ENCODE results near the gene B3GALNT2. TPM values are rescaled to one million over a fixed set of nuclear protein-coding genes. Genes with fewer than 3 reads are reported as not detected.

Gene B3GALNT2
- polyA plus RNA-seq, 1 donor from 2014 or later, result 3.5 TPM

DNA sequence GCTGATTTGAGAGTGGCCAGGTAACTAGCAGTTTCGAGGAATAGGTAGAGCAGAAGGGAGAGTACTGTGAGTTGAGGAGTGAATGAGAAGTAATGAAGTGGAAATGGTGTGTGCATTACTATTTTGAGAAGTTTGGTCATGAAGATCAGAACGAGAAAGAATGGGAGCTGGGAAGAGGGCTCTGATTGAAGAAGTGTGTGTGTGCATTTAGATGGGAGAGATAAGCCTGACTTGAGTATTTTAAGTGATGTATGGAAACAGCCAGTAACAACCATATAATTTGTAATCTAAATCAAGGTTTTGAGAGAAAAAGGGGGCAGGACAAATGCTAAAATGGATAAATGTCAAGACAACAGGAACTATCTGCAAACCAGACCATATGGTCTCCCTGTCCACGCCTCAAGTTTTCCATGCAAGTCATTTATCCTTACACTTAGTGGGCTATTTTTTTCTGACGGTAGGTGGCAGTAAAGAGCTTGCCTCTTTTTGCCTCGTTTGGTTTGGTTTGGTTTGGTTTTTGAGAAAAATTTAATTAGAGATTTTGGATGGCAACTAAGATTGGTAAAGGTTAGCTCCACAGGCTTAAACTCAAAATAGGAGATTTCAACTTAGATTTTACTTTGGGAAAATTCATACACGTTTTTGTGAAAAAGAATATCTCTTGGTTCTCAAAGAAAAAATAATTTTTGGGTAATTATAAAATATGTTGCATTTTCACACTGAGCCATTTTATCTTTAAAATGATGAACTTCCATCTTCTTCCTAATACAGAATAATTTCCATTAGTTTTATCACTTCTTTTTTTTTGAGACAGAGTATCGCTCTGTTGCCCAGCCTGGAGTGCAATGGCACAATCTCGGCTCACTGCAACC is 9.5 kb upstream of the B3GALNT2 start:
- H3K4me1 Mint-ChIP-seq, result peaks cover 0 to 5% (median 4%) of the 10 kb centered on the region in 3 donors
- no peaks in the 10 kb centered on the region for H3K9me3 Mint-ChIP-seq
- H3K4me3 Mint-ChIP-seq, result peak overlapping the region in 1 of 4 donors; percentile 21
- H3K27me3 Mint-ChIP-seq, result peaks cover 2% of the 10 kb centered on the region
- H3K36me3 Mint-ChIP-seq, result peaks cover 4% of the 10 kb centered on the region
- H3K27ac Mint-ChIP-seq, result no peak overlapping the region

- Mint-ChIP-seq H3K4me1 (peaks cover 0 to 5% (median 4%) of the 10 kb centered on the region in 3 donors), H3K4me3 (no peak overlapping the region), H3K27ac (no peak overlapping the region), H3K9me3 (no peaks in the 10 kb centered on the region), H3K27me3 (no peaks in the 10 kb centered on the region), H3K36me3 (peaks cover 4% of the 10 kb centered on the region)
Measured at GRCh38 chr1:235511470-235512240, 7.4 kb upstream of the B3GALNT2 start.

- Mint-ChIP-seq H3K36me3 (peaks cover 4% of the 10 kb centered on the region), H3K27ac (no peak overlapping the region), H3K4me1 (peaks cover 0 to 8% (median 5%) of the 10 kb centered on the region in 3 donors), H3K9me3 (no peaks in the 10 kb centered on the region), H3K27me3 (no peaks in the 10 kb centered on the region), H3K4me3 (no peak overlapping the region)
Measured at GRCh38 chr1:235510823-235511222, 6.6 kb upstream of the B3GALNT2 start.

- peaks cover 8 to 16% (median 12%) of the 10 kb centered on the region in 3 donors for H3K4me1 Mint-ChIP-seq
- no peak overlapping the region for H3K4me3 Mint-ChIP-seq
- peaks cover 4% of the 10 kb centered on the region for H3K36me3 Mint-ChIP-seq
- H3K27ac Mint-ChIP-seq, result no peak overlapping the region
- no peaks in the 10 kb centered on the region for H3K9me3 Mint-ChIP-seq
- no peaks in the 10 kb centered on the region for H3K27me3 Mint-ChIP-seq
Measured at GRCh38 chr1:235507623-235508022, 3.4 kb upstream of the B3GALNT2 start.

DNA sequence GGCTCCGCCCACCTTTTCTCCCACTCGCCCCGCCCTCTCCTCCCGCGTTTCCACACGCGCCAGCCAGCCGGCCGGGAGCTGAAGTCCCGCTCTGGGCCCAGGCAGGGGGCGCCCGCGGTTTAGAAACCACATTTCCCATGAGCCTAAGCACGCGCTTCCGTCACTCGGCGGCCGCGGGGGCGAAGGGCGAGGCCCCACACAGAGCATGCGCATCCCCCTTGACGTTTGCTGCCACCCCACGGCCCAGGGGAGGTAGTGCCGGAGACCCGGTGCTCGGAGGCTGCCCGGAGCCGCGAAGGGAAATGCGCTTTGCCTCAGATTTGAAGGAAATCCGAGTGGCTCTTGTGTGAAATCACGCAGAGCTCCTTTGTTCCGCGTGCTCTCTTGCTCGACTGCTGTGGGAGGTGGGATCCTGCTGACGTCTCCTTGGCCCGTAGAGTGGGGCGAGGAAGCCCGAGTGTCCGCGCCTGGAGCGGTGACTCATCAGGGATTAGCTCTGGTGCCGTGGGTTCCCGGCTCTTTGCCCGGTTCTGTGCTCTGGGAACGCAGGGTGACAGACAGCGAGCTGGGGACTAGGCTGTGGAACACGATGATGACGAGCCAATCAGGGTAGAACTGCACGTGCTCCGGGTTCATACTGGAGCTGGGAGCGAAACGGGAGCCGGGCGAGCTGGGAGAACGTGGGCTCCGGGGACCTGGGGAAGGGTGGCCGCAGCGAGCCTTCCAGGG is 406 bp upstream of the B3GALNT2 start:
- Mint-ChIP-seq H3K9me3 (no peaks in the 10 kb centered on the region), H3K4me1 (peaks cover 13 to 21% (median 18%) of the 10 kb centered on the region in 3 donors), H3K27me3 (no peaks in the 10 kb centered on the region), H3K36me3 (peaks cover 1% of the 10 kb centered on the region), H3K4me3 (peak overlapping the region; percentile 95 to 97 (median 97)), H3K27ac (peak overlapping the region; percentile 89 to 95 (median 91))

- Mint-ChIP-seq H3K9me3 (no peaks in the 10 kb centered on the region), H3K27me3 (no peaks in the 10 kb centered on the region), H3K27ac (peak overlapping the region; percentile 86 to 92 (median 91)), H3K4me3 (peak overlapping the region; percentile 89 to 97 (median 95)), H3K4me1 (peaks cover 13 to 21% (median 18%) of the 10 kb centered on the region in 3 donors), H3K36me3 (peaks cover 3% of the 10 kb centered on the region)
Measured at GRCh38 chr1:235503403-235504121, 690 bp downstream of the B3GALNT2 start.

DNA sequence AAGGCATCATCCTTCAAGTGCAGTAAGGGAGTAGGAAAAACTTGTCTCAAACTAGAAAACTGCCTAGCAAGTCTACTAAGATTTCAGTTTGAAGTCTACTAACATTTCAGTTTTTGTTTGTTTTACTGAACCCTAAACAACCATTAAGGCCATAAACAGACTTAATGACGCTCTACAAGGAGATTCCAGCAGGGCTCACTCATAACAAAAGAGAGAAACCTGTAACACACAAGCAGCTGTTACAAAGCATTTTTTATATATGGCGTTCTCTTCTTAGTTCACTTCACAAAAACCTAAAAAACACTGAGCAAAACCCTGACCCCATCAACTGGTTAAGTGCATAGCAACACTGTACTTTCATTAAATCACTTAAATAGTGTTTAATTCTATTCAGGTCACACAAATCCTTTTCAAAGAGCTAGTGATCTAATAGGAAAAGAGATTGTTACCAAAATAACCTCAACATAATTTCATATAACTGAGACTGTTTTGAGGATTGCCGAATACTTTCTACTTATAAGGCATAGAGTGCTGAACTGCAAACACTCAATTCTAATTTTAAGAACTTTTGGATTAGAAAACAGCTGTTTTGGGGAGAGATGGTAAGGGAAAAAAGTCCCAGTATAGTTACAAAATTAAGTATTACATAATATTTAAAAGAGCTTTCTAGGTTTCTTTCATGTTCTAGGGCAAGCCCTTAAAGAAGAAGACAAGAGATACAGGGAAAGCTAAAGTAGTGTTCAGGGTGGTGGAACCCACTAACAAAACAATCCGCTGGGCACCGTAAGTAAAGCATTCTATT is 1.4 kb downstream of the B3GALNT2 start:
- H3K27ac Mint-ChIP-seq, result peak overlapping the region; percentile 68 to 91 (median 86)
- H3K27me3 Mint-ChIP-seq, result no peaks in the 10 kb centered on the region
- H3K36me3 Mint-ChIP-seq, result peaks cover 3% of the 10 kb centered on the region
- peaks cover 13 to 21% (median 18%) of the 10 kb centered on the region in 3 donors for H3K4me1 Mint-ChIP-seq
- H3K9me3 Mint-ChIP-seq, result no peaks in the 10 kb centered on the region
- peak overlapping the region; percentile 89 to 97 (median 95) for H3K4me3 Mint-ChIP-seq

GRCh38 chr1:235500971-235501540 is 3.2 kb downstream of the B3GALNT2 start:
- peaks cover 13 to 21% (median 15%) of the 10 kb centered on the region in 3 donors for H3K4me1 Mint-ChIP-seq
- peak overlapping the region in 2 of 4 donors; percentile 34 to 69 for H3K4me3 Mint-ChIP-seq

GRCh38 chr1:235495551-235495950 is 8.7 kb downstream of the B3GALNT2 start:
- H3K27me3 Mint-ChIP-seq, result no peaks in the 10 kb centered on the region
- H3K9me3 Mint-ChIP-seq, result no peaks in the 10 kb centered on the region
- no peak overlapping the region for H3K27ac Mint-ChIP-seq
- H3K4me3 Mint-ChIP-seq, result no peak overlapping the region
- H3K36me3 Mint-ChIP-seq, result peaks cover 13% of the 10 kb centered on the region
- peaks cover 0 to 3% (median 1%) of the 10 kb centered on the region in 3 donors for H3K4me1 Mint-ChIP-seq

More at GRCh38 chr1:235500971-235501540, 3.2 kb downstream of the B3GALNT2 start:
- no peaks in the 10 kb centered on the region for H3K27me3 Mint-ChIP-seq
- H3K27ac Mint-ChIP-seq, result peak overlapping the region in 1 of 3 donors; percentile 71
- peaks cover 3% of the 10 kb centered on the region for H3K36me3 Mint-ChIP-seq
- H3K9me3 Mint-ChIP-seq, result no peaks in the 10 kb centered on the region

DNA sequence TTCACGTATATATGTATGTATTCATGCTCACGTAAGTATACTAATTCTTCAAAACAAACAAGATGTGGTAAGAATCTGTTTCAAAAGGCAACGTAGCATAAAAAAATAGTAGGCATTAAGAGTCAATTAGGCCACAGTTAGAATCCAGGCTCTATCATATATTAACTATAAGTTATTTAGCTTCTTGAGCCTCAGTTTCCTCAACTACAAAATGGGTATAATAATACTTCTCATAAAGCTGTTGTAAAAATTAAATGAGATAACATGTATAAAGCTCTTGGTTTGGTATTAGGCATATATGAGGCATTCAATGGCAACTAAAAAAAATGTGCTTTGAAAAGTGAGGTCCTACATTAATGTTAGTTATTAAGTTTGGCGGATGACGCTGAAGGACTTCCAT is 9.2 kb downstream of the B3GALNT2 start:
- peaks cover 13% of the 10 kb centered on the region for H3K36me3 Mint-ChIP-seq
- H3K27ac Mint-ChIP-seq, result no peak overlapping the region
- no peak overlapping the region for H3K4me3 Mint-ChIP-seq
- H3K27me3 Mint-ChIP-seq, result no peaks in the 10 kb centered on the region
- H3K9me3 Mint-ChIP-seq, result no peaks in the 10 kb centered on the region
- peaks cover 0 to 3% (median 1%) of the 10 kb centered on the region in 3 donors for H3K4me1 Mint-ChIP-seq

DNA sequence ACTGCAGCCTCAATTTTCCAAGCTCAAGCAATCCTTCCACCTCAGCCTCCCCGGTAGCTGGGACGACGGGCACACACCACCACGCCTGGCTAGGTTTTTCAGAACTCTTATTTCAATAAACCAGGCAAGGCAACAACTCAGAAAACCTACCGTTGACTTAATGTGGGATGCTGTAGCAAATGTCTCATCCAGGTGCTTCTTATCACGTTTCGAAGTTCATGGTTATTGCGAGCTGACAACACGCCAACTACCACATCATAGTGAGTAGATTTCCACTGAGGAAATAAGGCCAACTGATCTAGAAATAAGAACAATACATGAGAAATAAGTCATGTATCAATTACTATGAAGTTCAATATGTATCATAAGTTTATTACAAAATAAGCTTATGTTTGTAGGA is 9.7 kb downstream of the B3GALNT2 start:
- peaks cover 14% of the 10 kb centered on the region for H3K36me3 Mint-ChIP-seq
- no peak overlapping the region for H3K27ac Mint-ChIP-seq
- no peak overlapping the region for H3K4me3 Mint-ChIP-seq
- no peaks in the 10 kb centered on the region for H3K9me3 Mint-ChIP-seq
- H3K4me1 Mint-ChIP-seq, result peaks cover 0 to 5% (median 1%) of the 10 kb centered on the region in 3 donors
- no peaks in the 10 kb centered on the region for H3K27me3 Mint-ChIP-seq

- no peak overlapping the region for H3K4me3 Mint-ChIP-seq
- peaks cover 15% of the 10 kb centered on the region for H3K36me3 Mint-ChIP-seq
- peaks cover 0 to 5% (median 1%) of the 10 kb centered on the region in 3 donors for H3K4me1 Mint-ChIP-seq
- peak overlapping the region in 1 of 3 donors; percentile 9 for H3K27ac Mint-ChIP-seq
- no peaks in the 10 kb centered on the region for H3K27me3 Mint-ChIP-seq
- no peaks in the 10 kb centered on the region for H3K9me3 Mint-ChIP-seq
Measured at GRCh38 chr1:235491644-235492043, 12.6 kb downstream of the B3GALNT2 start.

DNA sequence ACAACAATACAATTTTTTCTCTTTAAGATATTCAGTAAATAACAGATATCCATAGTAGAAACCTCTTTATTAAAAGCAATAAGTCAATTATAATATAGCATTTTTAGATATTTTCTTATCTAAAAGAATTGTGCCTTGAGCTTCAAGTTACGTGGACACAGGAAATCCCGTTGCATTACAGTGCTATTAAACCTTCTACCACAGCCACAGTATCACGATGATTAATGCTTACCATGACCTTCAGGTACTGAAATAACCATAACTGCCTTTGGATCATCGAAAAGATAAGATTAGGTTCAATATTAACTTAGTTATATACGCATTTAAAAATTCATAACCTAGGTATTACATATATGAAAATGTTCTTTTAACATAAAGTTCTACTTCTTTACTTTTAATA is 17.9 kb downstream of the B3GALNT2 start:
- no peak overlapping the region for H3K4me3 Mint-ChIP-seq
- H3K27ac Mint-ChIP-seq, result no peak overlapping the region
- H3K4me1 Mint-ChIP-seq, result peaks cover 0 to 2% (median 0%) of the 10 kb centered on the region in 3 donors
- H3K27me3 Mint-ChIP-seq, result no peaks in the 10 kb centered on the region
- H3K36me3 Mint-ChIP-seq, result peaks cover 16% of the 10 kb centered on the region
- H3K9me3 Mint-ChIP-seq, result peaks cover 2 to 4% (median 4%) of the 10 kb centered on the region in 3 donors

Data from IgD-negative memory B cell (primary cell).